Peyer's patch (tissue), 4 donors: ENCODE results near the gene MKRN3. TPM values are rescaled to one million over a fixed set of nuclear protein-coding genes. Genes with fewer than 3 reads are reported as not detected.
"Not testable (repeated sequence)": the region's sequence is repeated elsewhere in the genome, so short reads cannot be mapped to it uniquely, and the experiment has no call there.

Experiments used
- DNase-seq, 3 donors: peaks; one replicate each; pipeline ENCODE4 v3.0.0-alpha.2; 2017 to 2019
- H3K27ac ChIP-seq, 4 donors: fragments of 200-600 bp; sonication (generic); one replicate each; pipeline ENCODE4 v1.5.1; 2016 to 2019
- H3K27me3 ChIP-seq, 2 donors: fragments of 200-600 bp; sonication (generic); one replicate each; pipeline ENCODE4 v1.5.1; 2019
- H3K36me3 ChIP-seq, 3 donors: fragments of 200-600 bp; sonication (generic); one replicate each; pipeline ENCODE4 v1.5.1; 2016 to 2019
- H3K4me1 ChIP-seq, 4 donors: fragments of 200-600 bp; sonication (generic); one replicate each; pipeline ENCODE4 v1.5.1; 2016 to 2019
- H3K4me3 ChIP-seq, 4 donors: fragments of 200-600 bp; sonication (generic); 1 replicate in 3 of 4; 2 replicates in 1 of 4; pipeline ENCODE4 v1.5.1; 2016 to 2019; ENCODE audit warnings: mild to moderate bottlenecking in 1 of 4
- H3K9me3 ChIP-seq, 4 donors: fragments of 200-600 bp; sonication (generic); one replicate each; pipeline ENCODE4 v1.5.1; 2016 to 2019; ENCODE audit warnings: mild to moderate bottlenecking in 1 of 4
- CTCF ChIP-seq, 6 experiments: fragments of 450-650 bp in 4 of 6; fragments of 200-600 bp in 2 of 6; sonication (generic) in 1 of 6; IDR thresholded peaks; one replicate each; pipeline ENCODE4 v1.5.1; 2017 to 2019; ENCODE audit warnings: antibody characterized with exemption in 6 of 6, mild to moderate bottlenecking in 3 of 6, moderate library complexity in 1 of 6
- POLR2A ChIP-seq, 2 donors: fragments of 450-650 bp; IDR thresholded peaks; one replicate each; pipeline ENCODE4 v1.5.1; 2017; ENCODE audit warnings: antibody characterized with exemption in 2 of 2, mild to moderate bottlenecking in 2 of 2, moderate library complexity in 2 of 2
- total RNA-seq, 4 donors: library from RNA; depleted of rRNA; stranded (reverse); fragments of >200 nt; gene quantifications; one replicate each; pipeline ENCODE4 v1.1.0, GENCODE V29; 2016

Gene MKRN3
- total RNA-seq, 4 donors from 2014 or later, result 1.2 TPM; not detected in 3

- no peak overlapping the region for H3K27ac ChIP-seq
- H3K27me3 ChIP-seq, result no peaks in the 10 kb centered on the region
- H3K9me3 ChIP-seq, result no peaks in the 10 kb centered on the region
- no peak overlapping the region for H3K4me3 ChIP-seq
- no peak for TF ChIP-seq CTCF (IDR thresholded peaks at IDR 0.05)
- no peak for TF ChIP-seq POLR2A (IDR thresholded peaks at IDR 0.05)
- H3K4me1 ChIP-seq, result no peaks in the 10 kb centered on the region
- no peak for DNase-seq
- H3K36me3 ChIP-seq, result no peaks in the 10 kb centered on the region
Measured at GRCh38 chr15:23589012-23589411, 23.5 kb downstream of the MKRN3 start.

DNA sequence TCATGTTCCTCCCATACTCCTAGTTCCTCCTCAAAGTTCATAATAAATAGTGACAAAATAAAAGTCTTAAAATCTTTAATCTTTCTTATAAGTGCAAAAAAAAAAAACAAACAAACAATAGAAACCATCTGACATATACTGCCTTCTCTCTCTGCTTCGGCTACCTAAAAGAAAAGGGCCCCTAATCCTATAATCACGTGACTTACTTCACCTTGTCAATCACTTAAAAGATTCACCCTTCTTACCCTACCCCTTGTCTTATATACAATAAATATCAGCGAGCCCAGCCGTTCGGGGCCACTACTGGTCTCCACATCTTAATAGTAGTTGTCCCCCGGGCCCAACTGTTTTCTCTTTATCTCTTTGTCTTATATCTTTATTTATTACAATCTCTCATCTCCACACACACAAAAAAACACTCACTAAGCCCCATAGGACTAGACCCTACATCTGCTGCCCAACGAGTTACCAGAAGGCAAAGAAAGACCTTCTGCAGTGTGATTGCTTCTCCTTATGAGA lies 28.8 kb downstream of the MKRN3 start:
- no peak for TF ChIP-seq CTCF (IDR thresholded peaks at IDR 0.05)
- TF ChIP-seq POLR2A (IDR thresholded peaks at IDR 0.05), result no peak

GRCh38 chr15:23595368-23595767 lies 29.9 kb downstream of the MKRN3 start:
- TF ChIP-seq CTCF (IDR thresholded peaks at IDR 0.05), result no peak
- H3K36me3 ChIP-seq, result no peaks in the 10 kb centered on the region
- H3K4me1 ChIP-seq, result no peaks in the 10 kb centered on the region
- H3K27ac ChIP-seq, result no peak overlapping the region
- DNase-seq, result no peak
- H3K9me3 ChIP-seq, result no peaks in the 10 kb centered on the region
- no peak overlapping the region for H3K4me3 ChIP-seq
- no peaks in the 10 kb centered on the region for H3K27me3 ChIP-seq

More for the DNA sequence above, 28.8 kb downstream of the MKRN3 start:
- Histone ChIP-seq H3K9me3 (no peaks in the 10 kb centered on the region), H3K4me1 (no peaks in the 10 kb centered on the region), H3K27me3 (no peaks in the 10 kb centered on the region), H3K36me3 (no peaks in the 10 kb centered on the region), H3K4me3 (no peak overlapping the region), H3K27ac (no peak overlapping the region)
- no peak for DNase-seq

GRCh38 chr15:23596736-23597135 lies 31.3 kb downstream of the MKRN3 start:
- H3K4me3 ChIP-seq, result no peak overlapping the region
- H3K27ac ChIP-seq, result no peak overlapping the region
- H3K9me3 ChIP-seq, result no peaks in the 10 kb centered on the region
- DNase-seq, result no peak
- H3K4me1 ChIP-seq, result no peaks in the 10 kb centered on the region
- no peaks in the 10 kb centered on the region for H3K36me3 ChIP-seq
- no peaks in the 10 kb centered on the region for H3K27me3 ChIP-seq
- TF ChIP-seq POLR2A (IDR thresholded peaks at IDR 0.05) (no peak), CTCF (IDR thresholded peaks at IDR 0.05) (no peak)

- not testable (repeated sequence) for H3K9me3 ChIP-seq, DNase-seq, H3K4me3 ChIP-seq, H3K36me3 ChIP-seq, H3K27ac ChIP-seq, H3K27me3 ChIP-seq, H3K4me1 ChIP-seq
Measured at GRCh38 chr15:23597278-23597677, 31.8 kb downstream of the MKRN3 start.

DNA sequence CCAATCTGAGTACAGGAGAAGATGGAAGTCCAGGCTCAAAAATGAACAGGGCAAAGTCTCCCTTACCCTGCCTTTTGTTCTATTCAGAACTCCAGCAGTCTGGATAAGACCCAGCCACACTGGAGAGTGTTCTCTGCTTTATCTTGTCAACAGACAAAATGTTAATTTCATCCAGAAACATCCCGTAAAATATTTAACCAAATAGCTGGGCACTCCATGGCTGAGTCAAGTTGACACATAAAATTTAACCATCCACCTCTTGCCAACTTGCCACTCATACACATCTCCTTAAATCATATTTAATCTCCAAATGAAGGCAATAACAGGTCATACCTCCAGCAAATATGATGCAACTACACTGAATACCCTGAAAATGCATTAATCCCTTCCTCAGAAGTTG lies 33.6 kb downstream of the MKRN3 start:
- H3K27me3 ChIP-seq, result no peaks in the 10 kb centered on the region
- TF ChIP-seq POLR2A (IDR thresholded peaks at IDR 0.05) (no peak), CTCF (IDR thresholded peaks at IDR 0.05) (no peak)
- H3K36me3 ChIP-seq, result no peaks in the 10 kb centered on the region
- no peak overlapping the region for H3K27ac ChIP-seq
- no peak overlapping the region for H3K4me3 ChIP-seq
- H3K4me1 ChIP-seq, result no peaks in the 10 kb centered on the region
- no peaks in the 10 kb centered on the region for H3K9me3 ChIP-seq
- DNase-seq, result no peak
